SJSA1 (cell line): ENCODE results near the gene FSTL4. TPM values are rescaled to one million over a fixed set of nuclear protein-coding genes. Genes with fewer than 3 reads are reported as not detected.

ENCODE experiments used
- DNase-seq, 2 experiments: peaks; one replicate each; pipeline ENCODE4 v3.0.0-alpha.2; 2015 to 2020; ENCODE audit warnings: low spot score in 2 of 2, low read depth in 1 of 2
- H3K27ac ChIP-seq: fragments of 250-450 bp; sonication (Bioruptor Pico); 2 replicates; pipeline ENCODE4 v1.5.1; 2020; ENCODE audit warnings: mild to moderate bottlenecking, moderate library complexity
- H3K27me3 ChIP-seq: fragments of 250-450 bp; sonication (Bioruptor Pico); replicated peaks from 2 replicates; pipeline ENCODE4 v1.5.1; 2020; ENCODE audit warnings: mild to moderate bottlenecking, moderate library complexity
- H3K36me3 ChIP-seq: fragments of 250-450 bp; sonication (Bioruptor Pico); 2 replicates; pipeline ENCODE4 v1.5.1; 2020; ENCODE audit warnings: mild to moderate bottlenecking
- H3K4me1 ChIP-seq: fragments of 250-450 bp; sonication (Bioruptor Pico); replicated peaks from 2 replicates; pipeline ENCODE4 v1.6.1; 2021; ENCODE audit warnings: mild to moderate bottlenecking
- H3K4me3 ChIP-seq: fragments of 250-450 bp; sonication (Bioruptor Pico); 2 replicates; pipeline ENCODE4 v1.5.1; 2020; ENCODE audit warnings: mild to moderate bottlenecking
- H3K9me3 ChIP-seq: fragments of 250-450 bp; sonication (Bioruptor Pico); replicated peaks from 2 replicates; pipeline ENCODE4 v1.5.1; 2020; ENCODE audit warnings: mild to moderate bottlenecking
- total RNA-seq: library from RNA; depleted of rRNA; stranded (reverse); fragments of >200 nt; shearing (Covaris generic); gene quantifications from 2 replicates; pipeline ENCODE4 v1.2.3, GENCODE V29; 2014

The FSTL4 gene
- total RNA-seq, 1 experiment from 2014 or later, result 2.1 TPM

- Histone ChIP-seq H3K4me1 (no peaks in the 10 kb centered on the region), H3K4me3 (no peak overlapping the region), H3K27me3 (no peaks in the 10 kb centered on the region), H3K36me3 (no peaks in the 10 kb centered on the region), H3K27ac (no peak overlapping the region), H3K9me3 (no peaks in the 10 kb centered on the region)
- no peak for DNase-seq
Observed at GRCh38 chr5:133147815-133148567, 464.4 kb downstream of the FSTL4 start.

DNA sequence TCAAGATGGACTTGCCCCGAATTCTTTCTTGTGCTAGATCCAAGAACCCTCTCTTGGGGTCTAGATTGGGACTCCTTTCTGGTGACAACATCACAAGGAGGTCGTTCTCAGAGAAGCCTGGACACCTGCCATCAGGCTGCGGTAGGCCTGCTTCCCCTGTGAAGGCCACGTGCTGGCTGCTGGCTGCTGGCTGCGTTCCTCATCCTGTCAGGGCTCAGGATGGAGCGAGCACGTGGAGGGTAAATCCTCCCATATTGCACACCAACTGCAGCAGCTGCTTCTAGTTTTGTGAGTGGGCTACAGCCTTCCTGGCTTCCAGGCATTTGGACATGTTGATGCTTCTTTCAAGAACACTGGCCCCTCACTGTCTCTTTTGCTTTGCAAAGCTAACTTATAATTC, 464.9 kb downstream of the FSTL4 start:
- H3K27me3 ChIP-seq, result no peaks in the 10 kb centered on the region
- DNase-seq, result no peak

More for the DNA sequence above, 464.9 kb downstream of the FSTL4 start:
- no peak overlapping the region for H3K27ac ChIP-seq
- H3K4me3 ChIP-seq, result no peak overlapping the region
- no peaks in the 10 kb centered on the region for H3K9me3 ChIP-seq
- no peaks in the 10 kb centered on the region for H3K4me1 ChIP-seq
- no peaks in the 10 kb centered on the region for H3K36me3 ChIP-seq
